ENCODE results near the gene TBXT.

DNA sequence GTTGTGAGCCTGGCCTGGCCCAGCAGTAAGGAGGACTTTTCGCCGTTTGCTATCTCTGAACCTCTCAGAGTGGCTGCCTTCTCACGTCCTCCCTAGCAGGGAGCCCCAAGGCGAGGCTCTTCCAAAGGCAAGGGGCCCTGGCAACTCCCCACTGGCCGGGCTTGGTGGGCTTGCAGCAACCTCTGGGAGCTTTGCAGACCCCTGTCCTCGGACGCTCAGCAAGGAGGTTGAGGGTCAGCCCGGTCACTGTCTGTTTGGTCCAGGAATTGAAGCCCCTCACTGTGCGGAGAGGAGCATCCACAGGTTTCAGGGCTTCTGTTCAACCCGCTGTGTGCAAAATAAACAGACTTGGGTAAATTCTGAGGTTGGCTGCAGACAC, 28.2 kb upstream of the TBXT start:
- TF ChIP-seq CTCF (IDR thresholded peaks at IDR 0.05) (no peak), EP300 (IDR thresholded peaks at IDR 0.05) (no peak)

Measured in suprapubic skin (tissue), 3 donors.